GM12878 (cell line): ENCODE measurements around the gene KCNV2. TPM values are rescaled to one million over a fixed set of nuclear protein-coding genes. Genes with fewer than 3 reads are reported as not detected.

ENCODE experiments used
- ATAC-seq: fragments of 200-7000 bp; cut with Tn5 transposase; 3 replicates; pipeline ENCODE4 v1.9.1; 2020; ENCODE audit warnings: mild to moderate bottlenecking, moderate library complexity
- BruUV-seq: library from RNA; stranded (reverse); fragments of 400-500 nt; replicated peaks from 2 replicates; lab custom pipeline; 2021; lab: Mats Ljungman, UMichigan
- CTCF ChIA-PET: fragments of 300-600 bp; sonication (Branson Sonifier 250); formaldehyde crosslinking; extraction: SDS; loops from one replicate; lab custom pipeline; 2021; ENCODE audit warnings: inconsistent platforms; lab: Yijun Ruan, JAX
- POLR2A ChIA-PET: fragments of 350-600 bp; formaldehyde crosslinking; extraction: SDS; loops from one replicate; lab custom pipeline; 2021; ENCODE audit warnings: inconsistent platforms; lab: Charles Lee
- RAD21 ChIA-PET: fragments of 300-600 bp; sonication (Branson Sonifier 250); formaldehyde crosslinking; loops from one replicate; lab custom pipeline; 2023; ENCODE audit warnings: antibody characterized with exemption; ENCODE audit not compliant: unreplicated experiment; lab: Charles Lee
- SMC1A ChIA-PET: fragments of 300-600 bp; sonication (Branson Sonifier 250); formaldehyde crosslinking; loops from one replicate; lab custom pipeline; 2023; ENCODE audit not compliant: unreplicated experiment, uncharacterized antibody; lab: Charles Lee
- DNase-seq: peaks from one replicate; pipeline ENCODE4 v3.0.0-alpha.2; 2011; ENCODE audit warnings: low read depth, low spot score
- FAIRE-seq: peaks from 3 replicates; lab custom pipeline; 2011; peaks lifted over from hg19 to GRCh38; lab: Jason Lieb, UNC
- H2AFZ ChIP-seq: 2 replicates; pipeline ENCODE4 v1.6.0; 2011; ENCODE audit warnings: low read depth, low read length, control low read depth; ENCODE audit not compliant: control insufficient read depth
- H3K27ac ChIP-seq: 2 replicates; pipeline ENCODE4 v1.5.1; 2011; ENCODE audit warnings: control low read depth; ENCODE audit not compliant: control insufficient read depth, insufficient read depth
- H3K27me3 ChIP-seq, 2 experiments: replicated peaks in 1 of 2; 2 replicates each; pipeline versions ENCODE4 v1.6.0 to v1.6.1; 2011; ENCODE audit warnings: low read length in 1 of 2; ENCODE audit not compliant: control insufficient read depth in 2 of 2, insufficient read depth in 2 of 2
- H3K36me3 ChIP-seq, 2 experiments: 2 replicates each; pipeline ENCODE4 v1.5.1; 2011; ENCODE audit warnings: low read length in 1 of 2; ENCODE audit not compliant: control insufficient read depth in 2 of 2, insufficient read depth in 2 of 2
- H3K4me1 ChIP-seq: 2 replicates; pipeline ENCODE4 v1.6.1; 2011; ENCODE audit warnings: mild to moderate bottlenecking, low read length, moderate library complexity, mixed read lengths; ENCODE audit not compliant: control insufficient read depth, insufficient read depth
- H3K4me2 ChIP-seq: 2 replicates; pipeline ENCODE4 v1.6.0; 2011; ENCODE audit warnings: control low read depth; ENCODE audit not compliant: control insufficient read depth, insufficient read depth
- H3K4me3 ChIP-seq: fragments of 200-600 bp; sonication (generic); 2 replicates; pipeline ENCODE4 v1.5.1; 2016
- H3K79me2 ChIP-seq: 2 replicates; pipeline ENCODE4 v1.6.0; 2011; ENCODE audit warnings: low read length; ENCODE audit not compliant: control insufficient read depth, insufficient read depth
- H3K9ac ChIP-seq: 2 replicates; pipeline ENCODE4 v1.8.0; 2011; ENCODE audit warnings: low read length, control low read depth, mixed read lengths; ENCODE audit not compliant: control insufficient read depth, insufficient read depth
- H3K9me3 ChIP-seq: replicated peaks from 3 replicates; pipeline ENCODE4 v1.5.1; 2011; ENCODE audit warnings: mild to moderate bottlenecking, low read length; ENCODE audit not compliant: control insufficient read depth, insufficient read depth
- H4K20me1 ChIP-seq: 2 replicates; pipeline ENCODE4 v1.6.0; 2011; ENCODE audit not compliant: control insufficient read depth, insufficient read depth
- CBFB ChIP-seq: IDR thresholded peaks from 2 replicates; pipeline ENCODE4 v1.6.1; 2016; ENCODE audit warnings: antibody characterized with exemption, low read depth
- CHD1 ChIP-seq: IDR thresholded peaks from 2 replicates; pipeline ENCODE4 v1.6.1; 2012; ENCODE audit warnings: low read depth, low read length, improper control_type of control experiment
- FOXM1 ChIP-seq: IDR thresholded peaks from 2 replicates; pipeline ENCODE4 v1.6.1; 2012; ENCODE audit warnings: low read depth, mild to moderate bottlenecking, inconsistent platforms, low read length, moderate library complexity
- LARP7 ChIP-seq: fragments of 450-650 bp; IDR thresholded peaks from 2 replicates; pipeline ENCODE4 v1.6.1; 2017; ENCODE audit warnings: mild to moderate bottlenecking
- MTA2 ChIP-seq: fragments of 450-650 bp; IDR thresholded peaks from 2 replicates; pipeline ENCODE4 v1.6.1; 2016; ENCODE audit warnings: low read depth, mild to moderate bottlenecking, moderate library complexity
- MYC ChIP-seq: IDR thresholded peaks from 2 replicates; pipeline ENCODE4 v1.6.1; 2011; ENCODE audit warnings: mild to moderate bottlenecking, low read length, moderate library complexity, inconsistent platforms; ENCODE audit not compliant: insufficient read depth, insufficient replicate concordance, insufficient read length, severe bottlenecking
- NFYB ChIP-seq: IDR thresholded peaks from 2 replicates; pipeline ENCODE4 v1.6.1; 2011; ENCODE audit warnings: low read depth, mild to moderate bottlenecking, low read length, improper control_type of control experiment, moderate library complexity; ENCODE audit not compliant: insufficient read depth
- RAD21 ChIP-seq: IDR thresholded peaks from 2 replicates; pipeline ENCODE4 v1.6.1; 2011; ENCODE audit warnings: mild to moderate bottlenecking, low read depth, low read length, moderate library complexity; ENCODE audit not compliant: insufficient read depth
- RFX5 ChIP-seq: IDR thresholded peaks from 2 replicates; pipeline ENCODE4 v1.6.1; 2011; ENCODE audit warnings: low read depth, low read length, improper control_type of control experiment
- SP1 ChIP-seq: IDR thresholded peaks from one replicate; pipeline ENCODE4 v1.6.1; 2011; ENCODE audit warnings: low read depth, low read length
- ZNF384 ChIP-seq: IDR thresholded peaks from 2 replicates; pipeline ENCODE4 v1.6.1; 2012; ENCODE audit warnings: low read depth, mild to moderate bottlenecking, low read length, improper control_type of control experiment, borderline replicate concordance
- WGBS: methylation state at CpG from one replicate; pipeline ENCODE4 v1.1.6; 2016; ENCODE audit warnings: low lambda C conversion rate; ENCODE audit not compliant: insufficient replicate concordance, insufficient coverage; ENCODE audit errors: missing lambda C conversion rate; 5-methylcytosine and 5-hydroxymethylcytosine counted together
- in situ Hi-C: fragments of 300-500 bp; cut with MboI; formaldehyde crosslinking; loops from 9 replicates; pipeline ENCODE4 v1.14.3; 2018; ENCODE audit warnings: mixed read lengths
- intact Hi-C: fragments of 100-400 bp; cut with micrococcal nuclease; formaldehyde crosslinking; loops from one replicate; pipeline ENCODE4 v1.14.2; 2022; ENCODE audit not compliant: unreplicated experiment
- polyA plus RNA-seq, 11 experiments: library from polyadenylated mRNA; depleted of rRNA in 4 of 11; unstranded in 6 of 11; stranded (reverse) in 5 of 11; fragments of >200 nt; fragmentation: Nextera tagmentation in 4 of 11; fragmentation: Illumina TruSeq in 1 of 11; extraction: Ambion mirVana in 4 of 11; extraction: Trizol in 1 of 11; gene quantifications; 1 replicate in 1 of 11; 2 replicates in 10 of 11; pipeline versions ENCODE4 v1.2.1 to v1.2.3, GENCODE V29; 2011 to 2016; ENCODE audit warnings: inconsistent platforms in 2 of 11, missing spikeins in 2 of 11, low read depth in 1 of 11
- total RNA-seq, 4 experiments: library from RNA; depleted of rRNA in 3 of 4; stranded (reverse); fragments of >200 nt in 3 of 4; fragmentation: Illumina TruSeq in 1 of 4; extraction: Trizol in 1 of 4; gene quantifications; 2 replicates each; pipeline versions ENCODE4 v1.2.1 to v1.2.3, GENCODE V29; 2013 to 2021
- TF ChIP-seq, protein P1 (sequence below): IDR thresholded peaks from 2 replicates; pipeline ENCODE4 v1.6.1; 2012; ENCODE audit warnings: low read length, inconsistent platforms

KCNV2 gene
- total and polyA plus RNA-seq, 10 of the 15 experiments (the other 5 are each of a cell fraction or from before 2014, with no cell fraction given): 0.04 to 0.37 (median 0.09) TPM; not detected in 4

DNA sequence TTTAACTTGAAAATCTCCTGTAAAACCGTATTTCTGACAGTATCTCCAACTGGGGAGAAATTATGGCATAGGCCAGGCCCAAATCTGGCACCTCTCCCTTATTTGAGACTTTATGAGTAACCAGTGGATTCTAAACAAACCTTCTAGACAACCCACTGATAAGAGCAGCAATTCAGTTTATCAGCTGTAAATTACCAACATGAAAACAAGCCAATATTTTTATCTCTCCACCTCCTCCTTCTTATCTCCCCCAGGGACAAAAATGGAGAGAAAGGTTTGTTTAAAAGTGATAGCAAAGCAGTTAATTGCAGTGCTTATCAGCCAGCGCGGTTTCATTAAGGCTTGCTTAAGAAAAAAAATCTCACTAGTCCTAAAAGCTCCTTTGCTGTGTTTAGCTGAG lies 53.8 kb downstream of the KCNV2 start:
- intact Hi-C loops (no loop called here), in situ Hi-C loops (no loop called here)
- Histone ChIP-seq H3K27ac (no peak overlapping the region), H2AFZ (no peak overlapping the region), H4K20me1 (no peaks in the 10 kb centered on the region), H3K9ac (no peak overlapping the region), H3K9me3 (peaks cover 7% of the 10 kb centered on the region; the same call in 2 of the 3 replicates), H3K27me3 (no peaks in the 10 kb centered on the region), H3K4me3 (no peak overlapping the region), H3K4me1 (no peaks in the 10 kb centered on the region), H3K36me3 (peaks cover 2 to 7% of the 10 kb centered on the region in 2 experiments; a peak in 3 of 4 replicates), H3K4me2 (no peak overlapping the region), H3K79me2 (no peaks in the 10 kb centered on the region)
- ChIA-PET SMC1A (interaction anchor here (0.6 kb wide), 1 partner anchor 664 kb away, joined by 3 read pairs; no protein-coding TSS in a partner anchor), CTCF (no interaction called here), POLR2A (interaction anchor here (1.2 kb wide), 1 partner anchor 11 kb away, joined by 5 read pairs; no protein-coding TSS in a partner anchor), RAD21 (no interaction called here)
- FAIRE-seq (no peak), ATAC-seq (no peak), DNase-seq (no peak)
- TF ChIP-seq CBFB: no peak
- no peak for TF ChIP-seq LARP7
- no peak for TF ChIP-seq MTA2
- TF ChIP-seq MYC: no peak
- no peak for TF ChIP-seq CHD1
- no peak for TF ChIP-seq ZNF384
- BruUV-seq: no TSS peak
- 98% methylated on average over 3 of the region's 3 CpGs for WGBS

DNA sequence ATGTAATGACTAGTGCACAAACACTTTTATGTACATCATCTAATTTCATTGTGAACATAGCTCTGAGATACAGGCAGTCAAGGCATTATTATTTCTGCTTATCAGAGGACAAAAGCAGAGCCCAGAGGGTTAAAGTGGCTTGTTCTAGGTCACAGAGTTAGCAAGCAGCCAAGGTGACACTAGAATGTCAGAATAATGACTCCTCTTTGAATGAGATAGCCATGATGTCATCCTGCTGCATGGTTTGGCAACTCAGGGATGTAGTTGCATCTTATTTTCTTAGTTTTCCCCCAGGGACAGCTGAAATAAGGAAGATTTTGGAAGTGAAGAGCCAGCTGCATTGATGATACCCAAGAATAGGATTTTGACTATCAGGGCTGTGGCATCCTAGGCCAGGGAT lies 54.4 kb downstream of the KCNV2 start:
- ChIA-PET RAD21 (no interaction called here), SMC1A (no interaction called here), POLR2A (interaction anchor here (1.2 kb wide), 1 partner anchor 10 kb away, joined by 5 read pairs; no protein-coding TSS in a partner anchor), CTCF (no interaction called here)
- Histone ChIP-seq H2AFZ (no peak overlapping the region), H3K4me3 (no peak overlapping the region), H4K20me1 (no peaks in the 10 kb centered on the region), H3K9ac (no peak overlapping the region), H3K27me3 (no peaks in the 10 kb centered on the region), H3K27ac (no peak overlapping the region), H3K36me3 (peaks cover 2 to 11% of the 10 kb centered on the region in 2 experiments; a peak in 3 of 4 replicates), H3K79me2 (no peaks in the 10 kb centered on the region), H3K9me3 (peaks cover 10% of the 10 kb centered on the region), H3K4me1 (no peaks in the 10 kb centered on the region), H3K4me2 (no peak overlapping the region)
- DNase-seq: no peak
- intact Hi-C loops (no loop called here), in situ Hi-C loops (no loop called here)
- no peak for ATAC-seq
- TF ChIP-seq, protein P1, sequence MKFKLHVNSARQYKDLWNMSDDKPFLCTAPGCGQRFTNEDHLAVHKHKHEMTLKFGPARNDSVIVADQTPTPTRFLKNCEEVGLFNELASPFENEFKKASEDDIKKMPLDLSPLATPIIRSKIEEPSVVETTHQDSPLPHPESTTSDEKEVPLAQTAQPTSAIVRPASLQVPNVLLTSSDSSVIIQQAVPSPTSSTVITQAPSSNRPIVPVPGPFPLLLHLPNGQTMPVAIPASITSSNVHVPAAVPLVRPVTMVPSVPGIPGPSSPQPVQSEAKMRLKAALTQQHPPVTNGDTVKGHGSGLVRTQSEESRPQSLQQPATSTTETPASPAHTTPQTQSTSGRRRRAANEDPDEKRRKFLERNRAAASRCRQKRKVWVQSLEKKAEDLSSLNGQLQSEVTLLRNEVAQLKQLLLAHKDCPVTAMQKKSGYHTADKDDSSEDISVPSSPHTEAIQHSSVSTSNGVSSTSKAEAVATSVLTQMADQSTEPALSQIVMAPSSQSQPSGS: no peak
- TF ChIP-seq FOXM1 (no peak), SP1 (no peak), NFYB (no peak), RAD21 (no peak), RFX5 (no peak)
- BruUV-seq: no TSS peak
- FAIRE-seq: no peak
